NCI-H524 (cell line): Measurements from ENCODE around the gene MATN4.
A peak's percentile ranks its signal among the peaks of the same experiment; 100 is the strongest.

ENCODE experiments used
- DNase-seq, 2 experiments: peaks; one replicate each; lab custom pipeline; 2025; lab: John Stamatoyannopoulos, UW

The MATN4 gene

DNA sequence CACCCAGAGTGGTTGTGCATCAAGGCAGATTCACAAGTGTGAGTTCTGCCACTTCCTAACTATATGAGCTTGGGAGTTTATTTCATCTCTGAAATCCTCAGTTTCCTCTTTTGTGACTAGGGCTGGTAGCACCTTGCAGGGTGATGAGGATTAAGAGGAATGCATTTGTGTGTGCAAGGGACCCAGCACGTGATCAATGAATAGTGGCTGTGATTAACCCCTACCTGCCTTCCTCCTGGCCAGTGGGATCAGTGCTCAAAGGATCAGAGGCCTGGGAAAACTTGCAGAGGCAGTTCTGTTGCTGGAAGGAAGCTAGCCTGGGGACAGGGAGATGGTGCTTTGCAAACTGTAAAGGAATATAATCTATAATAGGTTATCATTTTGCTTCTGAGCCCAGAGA lies 32.9 kb upstream of the MATN4 start:
- DNase-seq, result no peak

DNA sequence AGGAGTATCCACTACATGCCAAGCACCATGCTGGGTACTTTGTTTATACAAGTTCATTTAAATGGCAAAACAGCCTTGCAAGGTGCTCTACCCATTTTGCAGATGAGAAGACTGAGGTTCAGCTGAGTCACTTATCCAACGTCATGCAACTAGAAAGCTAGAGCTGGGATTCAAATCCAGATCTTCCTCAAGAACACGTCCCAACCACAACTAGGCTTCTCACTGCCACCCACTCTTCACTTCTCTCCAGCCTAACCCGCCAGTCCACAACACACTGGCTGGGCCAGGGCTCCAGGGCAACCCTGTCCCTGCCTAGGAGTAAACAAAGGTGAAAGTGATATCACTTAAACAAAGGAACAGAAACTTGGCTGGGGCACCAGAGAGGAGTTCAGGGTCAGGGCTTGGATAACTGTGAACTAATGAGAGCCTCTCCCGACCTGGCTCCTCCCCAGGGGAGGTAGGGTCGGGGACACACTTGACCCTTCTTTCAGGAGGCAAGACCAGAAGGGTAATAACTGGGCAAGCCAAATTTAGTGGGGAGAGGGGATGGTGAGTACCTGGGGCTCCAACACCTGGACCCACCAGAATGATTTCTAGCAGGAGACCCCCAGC lies 32.2 kb upstream of the MATN4 start:
- no peak for DNase-seq

DNA sequence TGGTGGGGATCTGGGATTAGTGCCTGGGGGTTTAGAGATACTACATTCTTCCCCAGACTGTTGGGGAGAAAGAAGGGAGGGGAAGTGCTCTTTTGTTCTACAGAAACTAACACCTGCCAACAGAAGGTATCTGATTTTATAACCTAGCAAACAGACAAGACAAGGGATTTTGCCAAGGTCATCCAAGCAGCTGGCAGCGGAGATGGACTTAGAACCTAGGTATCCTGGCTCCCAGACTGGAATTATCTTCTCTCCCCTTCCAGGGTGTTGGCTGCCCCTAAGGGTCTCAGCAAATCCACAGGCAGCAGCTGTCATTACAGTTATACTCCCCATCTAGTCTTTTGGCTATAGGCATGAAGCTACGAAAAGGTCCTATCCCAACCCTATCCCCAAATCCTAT lies 31.7 kb upstream of the MATN4 start:
- no peak for DNase-seq

DNA sequence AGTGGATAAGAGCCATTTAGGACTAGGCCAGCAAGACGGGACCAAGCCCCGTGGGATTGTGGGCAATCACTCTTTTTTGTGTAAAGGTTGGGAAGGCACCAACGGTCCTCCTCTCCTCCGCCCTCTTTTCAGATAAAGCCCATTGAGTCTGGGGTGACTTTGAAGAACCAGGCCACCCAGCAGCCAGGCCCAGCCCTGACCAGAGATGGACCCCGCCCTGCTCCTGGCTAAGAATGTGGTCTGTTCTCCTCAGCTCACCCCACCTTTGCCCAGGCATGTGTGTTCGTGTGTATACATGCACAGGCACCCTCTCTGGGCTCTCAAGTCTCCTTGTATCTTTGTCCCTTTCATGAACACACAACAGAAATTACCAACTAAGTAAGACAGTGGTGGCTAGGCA lies 31.0 kb upstream of the MATN4 start:
- no peak for DNase-seq

DNA sequence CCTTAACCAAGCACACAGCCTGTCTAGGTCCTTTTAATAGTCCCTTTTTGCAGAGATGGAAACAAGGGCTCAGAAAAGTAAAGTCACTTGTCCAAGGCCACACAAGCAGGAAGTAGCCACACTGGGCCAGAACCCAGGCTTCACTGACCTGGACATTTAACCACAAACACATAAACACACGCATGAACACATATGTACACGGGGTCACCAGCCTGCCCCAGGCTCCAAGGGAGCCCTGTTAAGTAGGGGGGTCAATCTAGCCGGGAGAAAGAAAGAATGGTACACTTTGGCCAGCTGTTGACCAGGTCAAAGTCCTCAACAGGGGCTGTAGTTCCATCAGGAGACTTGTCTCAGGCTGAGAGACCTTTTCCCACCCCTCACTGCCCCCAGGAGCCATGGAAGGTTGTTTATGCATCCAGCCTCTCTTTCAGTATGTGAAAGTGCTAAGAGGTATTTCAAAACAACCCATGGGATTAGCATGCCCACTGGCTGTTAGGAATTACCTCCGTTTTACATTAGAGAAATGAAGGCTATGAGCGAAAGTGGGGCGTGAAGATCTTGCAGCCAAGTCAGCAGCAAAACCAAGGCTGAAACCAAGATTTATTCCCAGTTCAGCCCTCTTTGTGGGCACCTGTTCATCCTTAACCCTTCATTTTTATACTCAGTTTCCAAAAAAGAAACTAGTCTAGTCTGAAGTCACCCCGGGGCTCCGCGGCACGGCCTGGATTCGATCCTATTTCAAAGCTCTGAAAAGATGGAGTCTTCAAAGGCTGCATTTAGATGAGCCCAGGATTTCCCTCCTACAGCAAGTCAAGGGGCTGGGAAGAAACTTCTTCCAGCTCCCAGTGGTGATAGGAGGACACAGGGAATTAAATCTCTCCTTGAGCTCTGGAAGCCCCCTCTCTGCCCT lies 30.3 kb upstream of the MATN4 start:
- DNase-seq, result no peak

DNA sequence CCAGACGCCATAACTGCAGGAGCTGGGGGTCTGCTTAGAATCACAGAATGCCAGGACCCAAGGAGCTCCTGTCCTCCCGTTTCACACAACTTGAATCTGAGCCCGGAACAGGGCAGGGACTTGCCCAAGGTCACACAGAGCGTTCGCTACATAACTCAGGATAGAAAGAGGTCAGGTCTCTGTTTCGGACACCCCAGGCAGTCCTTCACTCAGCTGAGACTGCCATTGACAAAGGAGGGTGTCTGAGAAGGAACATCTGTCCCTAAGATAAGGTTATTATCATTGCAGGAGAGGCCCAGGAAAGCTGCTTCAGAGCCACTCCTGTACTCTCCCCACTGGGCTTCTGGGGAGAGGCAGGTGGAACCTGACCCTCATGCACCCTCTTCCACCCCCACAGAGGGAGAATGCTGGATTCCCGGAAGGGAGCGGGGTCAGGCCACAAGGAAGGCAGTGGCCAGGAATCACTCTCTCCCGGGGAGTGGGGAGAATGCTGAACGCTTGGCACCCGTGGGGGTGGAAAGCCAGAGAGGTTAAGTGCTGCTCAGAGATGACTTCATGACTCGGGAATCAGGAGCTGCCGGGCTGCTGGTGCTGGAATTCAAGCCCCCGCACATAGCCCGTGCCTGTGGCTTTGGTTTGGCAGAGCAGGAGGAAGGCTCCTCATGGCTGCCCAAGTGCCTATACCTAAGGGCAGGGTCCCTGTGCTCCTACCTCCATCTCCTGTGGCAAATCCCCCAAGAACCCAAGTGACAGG lies 29.4 kb upstream of the MATN4 start:
- no peak for DNase-seq

GRCh38 chr20:45336530-45337366 lies 28.6 kb upstream of the MATN4 start:
- DNase-seq, result no peak

DNA sequence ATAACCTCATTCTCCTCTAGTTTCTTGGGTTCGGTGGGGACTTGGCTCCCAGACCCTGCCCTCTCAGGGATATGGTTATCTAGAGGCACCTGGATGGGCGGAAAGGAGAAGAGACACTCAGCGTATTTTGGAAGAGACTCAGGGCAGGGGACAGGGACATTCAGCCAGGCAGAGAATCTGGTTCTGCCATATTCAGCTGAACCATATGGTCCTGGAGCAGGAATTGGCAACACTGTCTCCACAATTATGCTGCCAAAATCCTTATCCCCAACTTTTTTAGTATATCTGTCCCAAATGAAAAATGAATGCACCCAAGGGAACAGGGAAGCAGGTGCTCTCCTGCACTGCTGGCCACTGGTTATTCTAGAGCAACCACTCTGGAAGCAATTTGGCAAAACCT lies 22.4 kb upstream of the MATN4 start:
- DNase-seq, result no peak

DNA sequence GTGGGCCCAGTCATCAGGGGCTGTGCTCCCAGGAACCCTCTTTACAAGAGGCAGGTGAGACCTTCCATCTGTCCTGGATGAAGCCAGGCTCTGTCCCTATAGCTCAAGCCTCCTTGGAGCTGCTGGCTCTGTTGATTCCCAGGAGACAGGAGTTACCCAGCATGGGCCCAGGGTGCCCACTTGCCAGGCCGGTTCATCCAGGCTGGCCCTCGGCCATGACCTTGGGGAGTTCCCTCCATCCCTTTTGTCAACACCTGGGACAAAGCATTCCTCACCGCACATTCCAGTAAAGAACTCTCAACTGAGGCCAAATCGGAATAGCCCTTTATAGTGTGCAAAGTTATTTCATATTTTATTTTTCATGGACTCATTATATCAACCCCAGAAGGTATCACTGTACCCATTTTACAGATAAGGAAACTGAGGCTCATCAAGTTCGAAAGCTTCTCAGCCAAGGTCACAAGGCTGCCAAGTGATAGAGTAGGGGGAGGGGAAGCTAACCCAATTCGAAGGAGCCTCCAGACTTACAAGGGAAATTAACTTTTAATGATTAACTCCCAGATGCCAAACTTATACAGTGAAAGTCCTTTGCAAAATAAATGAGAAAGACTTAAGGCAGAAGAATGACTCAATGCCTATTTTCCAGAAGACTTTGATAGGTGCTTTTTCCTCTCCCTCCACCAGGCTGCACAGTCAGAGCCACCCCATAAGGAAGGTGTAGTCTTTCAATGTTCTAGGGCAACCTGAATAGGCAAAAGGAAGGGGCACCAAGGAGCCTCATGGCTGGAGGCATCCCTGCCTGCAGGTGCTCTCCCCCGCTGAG lies 21.6 kb upstream of the MATN4 start:
- DNase-seq, result no peak

DNA sequence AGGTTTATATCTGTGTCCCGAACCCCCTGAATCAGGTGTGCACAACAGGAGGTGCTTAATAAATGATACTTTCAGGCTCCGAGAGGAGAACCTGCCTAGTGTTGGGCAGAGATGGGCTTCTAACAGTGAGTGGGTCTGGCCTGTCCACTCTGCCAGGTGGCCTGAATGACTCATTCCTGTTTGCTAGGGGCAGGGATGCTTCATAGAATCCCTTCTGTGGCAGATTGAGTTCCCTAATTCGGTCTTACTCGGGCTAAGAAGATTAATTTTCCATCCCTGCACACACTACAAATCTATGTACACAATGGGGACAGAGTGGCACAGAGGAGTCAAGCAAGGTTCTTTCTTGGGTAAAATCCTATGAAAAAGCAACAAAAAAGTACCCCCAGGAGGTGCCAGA lies 20.4 kb upstream of the MATN4 start:
- DNase-seq, result peak; percentile 66 to 89

- peak in 1 of 2 experiments; percentile 36 for DNase-seq
These were observed 17.3 kb upstream of the MATN4 start for GRCh38 chr20:45325371-45325770.

- no peak for DNase-seq
These were observed 15.6 kb upstream of the MATN4 start for GRCh38 chr20:45323731-45324130.

GRCh38 chr20:45322952-45323383 lies 14.9 kb upstream of the MATN4 start:
- DNase-seq, result peak; percentile 50 to 68

GRCh38 chr20:45320948-45321595 lies 13.0 kb upstream of the MATN4 start:
- no peak for DNase-seq

- no peak for DNase-seq
These were observed 10.8 kb upstream of the MATN4 start for GRCh38 chr20:45318948-45319347.

DNA sequence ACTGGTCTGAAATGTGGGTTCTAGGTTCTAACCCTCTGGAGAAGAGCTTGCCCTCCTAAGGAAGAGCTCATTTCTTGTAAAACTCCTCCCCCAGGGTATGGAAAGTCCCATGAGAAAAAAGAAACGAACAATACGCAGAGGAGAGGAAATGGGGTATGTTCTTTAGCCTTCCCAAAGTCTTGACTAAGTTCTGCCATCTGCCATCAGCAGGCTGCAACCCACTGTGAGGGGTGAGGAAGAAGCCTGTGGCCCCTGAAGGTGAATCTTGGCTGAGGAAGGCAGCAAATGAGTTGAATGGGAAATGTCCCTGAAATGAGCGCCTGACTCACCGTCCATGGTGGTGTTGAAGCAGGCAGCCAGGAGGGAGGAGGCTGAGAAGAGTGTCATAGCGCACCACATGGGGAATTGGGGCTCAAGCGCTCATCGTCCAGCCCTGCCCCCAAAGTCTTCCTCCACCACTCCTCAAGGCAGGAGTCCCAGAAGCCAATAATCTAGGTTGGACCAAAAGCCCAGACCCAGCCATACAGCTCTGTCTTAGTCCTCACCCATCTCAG lies 10.4 kb upstream of the MATN4 start:
- no peak for DNase-seq

GRCh38 chr20:45317826-45318225 lies 9.7 kb upstream of the MATN4 start:
- no peak for DNase-seq

DNA sequence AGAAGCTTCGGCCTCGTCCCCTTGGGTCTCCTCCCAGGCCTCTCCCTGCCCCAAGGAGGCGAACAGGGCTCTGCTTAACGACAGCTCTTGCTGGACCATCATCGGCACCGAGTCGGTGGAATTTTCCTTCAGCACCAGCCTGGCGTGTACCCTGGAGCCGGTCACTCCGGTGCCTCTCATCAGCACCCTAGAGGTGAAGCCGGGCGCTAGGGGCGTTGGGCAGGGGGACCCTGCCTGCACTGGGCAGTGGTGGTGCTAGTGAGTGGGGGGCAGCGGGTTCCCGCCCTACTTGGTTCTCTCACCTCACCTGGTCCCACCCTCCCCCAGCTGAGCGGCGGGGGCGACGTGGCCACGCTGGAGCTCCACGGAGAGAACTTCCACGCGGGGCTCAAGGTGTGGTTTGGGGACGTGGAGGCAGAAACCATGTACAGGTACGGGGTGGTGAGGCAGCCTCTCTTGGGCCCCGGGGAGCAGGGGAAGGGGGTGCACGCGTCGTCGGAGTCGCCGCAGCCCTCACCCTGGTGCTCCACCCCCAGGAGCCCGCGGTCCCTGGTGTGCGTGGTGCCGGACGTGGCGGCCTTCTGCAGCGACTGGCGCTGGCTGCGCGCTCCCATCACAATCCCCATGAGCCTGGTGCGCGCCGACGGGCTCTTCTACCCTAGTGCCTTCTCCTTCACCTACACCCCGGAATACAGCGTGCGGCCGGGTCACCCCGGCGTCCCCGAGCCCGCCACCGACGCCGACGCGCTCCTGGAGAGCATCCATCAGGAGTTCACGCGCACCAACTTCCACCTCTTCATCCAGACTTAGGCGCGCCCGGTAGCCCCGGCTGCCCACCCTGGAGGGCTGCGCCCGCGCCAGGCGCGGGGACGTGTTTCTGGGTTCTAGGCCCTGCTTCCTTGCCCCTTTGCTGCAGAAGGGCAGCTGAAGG lies 8.3 kb upstream of the MATN4 start:
- no peak for DNase-seq

- no peak for DNase-seq
These were observed 7.6 kb upstream of the MATN4 start for GRCh38 chr20:45315672-45316071.
